HG02870 (cell line): ENCODE data around the gene CFAP299.
A peak's percentile ranks its signal among the peaks of the same experiment; 100 is the strongest.

ENCODE experiments used
- ATAC-seq: cut with Tn5 transposase; IDR thresholded peaks from one replicate; pipeline ENCODE4 v1.9.1; 2021; ENCODE audit warnings: mild to moderate bottlenecking, moderate library complexity; ENCODE audit not compliant: unreplicated experiment

Gene CFAP299

DNA sequence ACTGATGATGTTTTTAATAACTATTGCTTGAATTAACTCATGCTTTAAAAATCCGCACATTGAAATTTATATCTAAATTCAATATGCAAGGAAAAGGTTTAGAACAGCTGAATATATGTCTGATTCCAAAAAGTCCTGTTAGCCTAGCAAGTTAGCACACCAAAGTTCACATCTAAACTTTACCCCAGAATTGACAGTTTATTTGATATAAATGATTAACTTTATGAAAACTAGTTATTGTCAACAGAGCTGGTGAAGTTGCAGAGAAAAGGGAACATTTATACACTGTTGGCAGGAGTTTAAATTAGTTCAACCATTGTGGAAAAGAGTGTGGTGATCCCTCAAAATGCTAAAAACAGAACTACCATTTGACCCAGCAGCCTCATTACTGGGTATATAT, 574.4 kb downstream of the CFAP299 start:
- no peak for ATAC-seq

DNA sequence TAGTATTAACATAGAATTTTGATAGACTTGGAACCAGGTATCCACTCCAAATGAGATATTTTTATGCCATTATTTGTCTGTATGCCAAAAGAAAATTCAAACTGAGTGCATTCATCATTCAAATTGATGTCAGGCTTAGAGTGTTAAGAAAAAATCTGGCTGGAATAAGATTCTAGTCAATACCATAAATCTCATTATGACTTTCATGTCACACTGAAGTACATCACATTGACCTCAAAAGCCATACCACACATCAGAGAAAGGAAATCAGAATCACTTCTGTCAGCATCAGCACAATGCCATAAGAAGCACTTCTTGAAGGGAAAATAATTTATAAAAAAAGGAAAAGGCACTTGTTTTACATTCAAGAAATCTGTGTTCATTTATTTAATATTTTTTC, 575.9 kb downstream of the CFAP299 start:
- ATAC-seq: peak; percentile 72

DNA sequence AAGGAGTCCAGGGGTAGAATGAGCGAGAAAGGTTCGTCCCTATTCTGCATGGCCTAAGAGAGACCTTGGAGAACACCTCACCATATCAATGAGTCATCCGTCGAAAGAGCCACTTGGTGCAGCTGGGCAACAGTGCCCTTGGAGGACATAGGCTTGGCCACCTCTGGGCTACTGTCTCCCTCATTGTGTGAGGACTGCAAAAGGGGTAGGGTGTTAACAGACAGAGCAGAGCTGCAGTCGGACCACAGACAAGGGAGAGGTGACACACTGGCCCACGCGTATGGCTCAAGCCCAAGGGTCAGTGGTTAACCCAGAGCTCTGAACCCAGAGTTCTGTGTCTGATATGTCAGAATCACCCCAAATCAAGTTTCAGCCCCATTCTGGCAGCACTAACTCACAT, 576.8 kb downstream of the CFAP299 start:
- no peak for ATAC-seq

DNA sequence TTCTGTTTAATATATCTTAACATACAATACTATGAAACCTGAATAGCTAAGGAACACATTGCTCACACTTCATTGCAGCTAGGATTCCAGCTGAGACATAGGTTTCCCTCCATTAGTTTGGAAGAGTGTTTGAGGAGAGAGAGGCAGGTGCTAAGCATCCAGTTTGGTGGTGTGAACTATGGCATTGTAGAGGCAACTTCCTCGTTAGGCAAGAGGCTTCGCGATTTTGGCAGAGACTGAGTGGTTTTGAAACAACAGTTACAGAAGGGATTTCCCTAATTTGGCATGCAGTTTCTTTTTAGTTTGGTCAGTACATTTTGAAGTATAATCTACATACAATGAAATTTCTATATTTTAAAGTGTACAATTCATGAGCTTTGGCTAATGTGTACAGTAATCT, 577.9 kb downstream of the CFAP299 start:
- peak; percentile 95 for ATAC-seq

DNA sequence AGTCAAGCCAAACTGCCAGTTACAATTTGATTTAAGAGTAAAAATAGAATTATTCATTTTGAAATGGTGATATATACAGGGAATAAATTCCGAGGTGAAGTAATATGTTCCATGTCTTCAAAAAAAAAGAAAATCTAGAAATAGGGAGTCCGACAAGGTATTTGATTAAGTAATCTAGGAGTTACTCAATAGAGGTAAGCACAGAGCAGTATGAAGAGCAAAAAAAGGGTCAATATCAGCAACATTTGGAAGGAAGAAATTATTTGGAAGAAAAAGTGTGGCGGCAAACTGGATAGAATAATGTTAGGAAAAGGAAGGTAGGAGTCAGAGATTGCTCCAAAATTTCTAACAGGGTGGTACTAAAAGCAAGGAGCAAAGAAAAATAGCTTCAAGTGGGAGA, 581.2 kb downstream of the CFAP299 start:
- ATAC-seq: no peak

DNA sequence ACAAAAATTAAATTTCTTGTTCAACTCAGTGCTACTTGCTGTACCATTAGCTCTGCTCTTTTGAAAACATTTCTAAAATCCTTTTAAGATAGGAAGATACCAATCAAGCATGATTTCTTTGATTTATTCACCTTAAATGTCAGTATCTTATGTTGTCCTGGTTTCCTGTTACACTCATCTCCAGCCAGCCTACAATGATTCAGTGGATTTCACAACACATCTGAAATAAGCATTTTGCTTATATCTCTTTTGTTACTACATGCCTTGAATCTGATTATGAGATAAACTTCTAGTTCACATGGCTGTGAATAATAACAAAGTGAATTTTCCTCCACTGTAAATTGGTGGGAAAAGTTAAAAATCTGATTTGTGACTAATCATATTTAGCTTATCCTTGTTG, 582.5 kb downstream of the CFAP299 start:
- no peak for ATAC-seq

DNA sequence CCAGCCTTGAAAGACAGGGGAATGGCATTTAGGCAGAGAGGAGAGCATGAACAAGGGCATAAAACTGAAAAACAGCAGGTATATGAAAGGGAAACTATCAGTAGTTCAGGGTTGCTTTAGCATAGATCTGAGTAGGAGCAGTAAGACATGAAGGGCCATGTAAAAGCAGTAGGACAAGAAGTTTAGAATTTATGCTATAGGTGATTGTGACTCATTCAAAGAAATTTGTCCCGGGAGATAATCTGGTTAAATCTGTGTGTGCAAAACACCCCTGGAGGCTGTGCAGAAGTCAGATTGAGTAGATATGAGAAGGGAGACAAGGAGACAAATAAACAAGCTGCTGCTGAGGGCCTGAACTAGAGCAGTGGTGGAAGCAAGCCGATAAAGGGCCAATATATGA, 585.9 kb downstream of the CFAP299 start:
- ATAC-seq: no peak

DNA sequence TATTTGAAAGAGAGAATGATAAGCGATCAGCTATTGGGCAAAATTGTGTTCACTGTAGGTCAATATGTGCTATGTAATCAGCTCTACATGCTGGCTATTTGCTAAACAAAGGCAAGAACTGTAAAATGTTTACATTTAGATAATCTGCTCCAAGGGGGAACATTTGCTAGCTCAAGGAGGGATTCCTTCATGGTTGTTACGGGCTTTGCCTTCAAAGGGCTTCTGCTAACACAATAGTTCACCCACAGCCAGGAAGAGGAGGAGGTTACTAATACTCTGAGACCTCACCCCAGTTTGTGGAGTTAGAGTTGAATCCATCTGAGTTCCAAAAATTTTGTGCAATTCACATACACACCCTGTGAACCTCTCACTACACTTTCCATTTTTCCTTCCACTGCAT, 587.4 kb downstream of the CFAP299 start:
- no peak for ATAC-seq

DNA sequence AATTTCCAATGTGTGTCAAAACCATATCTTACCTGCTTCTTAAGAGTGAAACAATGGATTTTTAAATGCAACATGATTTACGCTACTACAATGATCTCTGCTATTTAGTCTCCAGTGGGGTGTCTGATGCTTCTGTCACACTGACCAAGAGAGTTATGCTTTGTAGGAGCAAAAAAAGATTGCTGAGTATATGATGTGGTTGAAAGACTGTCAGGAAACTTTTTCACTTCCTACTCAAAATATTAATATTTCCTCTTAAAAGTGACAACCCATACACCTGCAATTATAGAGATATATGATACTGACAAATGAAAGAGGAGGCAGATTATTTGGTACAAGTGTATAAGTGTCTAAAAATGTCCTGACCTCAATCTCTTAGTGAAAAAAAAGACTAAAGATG, 589.8 kb downstream of the CFAP299 start:
- no peak for ATAC-seq

DNA sequence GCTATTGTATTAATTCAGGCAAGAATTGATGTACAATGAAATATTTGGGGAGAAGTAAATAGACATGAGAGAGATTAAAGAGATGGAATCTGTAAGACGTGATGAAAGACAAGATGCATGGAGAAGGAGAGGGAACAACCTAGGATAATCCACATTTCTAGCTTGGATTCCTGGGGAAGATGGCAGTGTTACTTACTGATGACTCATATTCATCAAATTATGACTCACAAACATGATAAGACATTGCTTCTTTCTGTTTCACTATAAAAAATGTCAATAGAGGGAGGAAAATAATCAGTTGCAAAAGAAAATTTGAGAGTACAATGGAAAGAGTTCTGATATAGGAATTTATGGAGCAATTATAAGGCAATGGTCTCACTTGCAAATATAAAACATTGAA, 590.9 kb downstream of the CFAP299 start:
- peak; percentile 44 for ATAC-seq

DNA sequence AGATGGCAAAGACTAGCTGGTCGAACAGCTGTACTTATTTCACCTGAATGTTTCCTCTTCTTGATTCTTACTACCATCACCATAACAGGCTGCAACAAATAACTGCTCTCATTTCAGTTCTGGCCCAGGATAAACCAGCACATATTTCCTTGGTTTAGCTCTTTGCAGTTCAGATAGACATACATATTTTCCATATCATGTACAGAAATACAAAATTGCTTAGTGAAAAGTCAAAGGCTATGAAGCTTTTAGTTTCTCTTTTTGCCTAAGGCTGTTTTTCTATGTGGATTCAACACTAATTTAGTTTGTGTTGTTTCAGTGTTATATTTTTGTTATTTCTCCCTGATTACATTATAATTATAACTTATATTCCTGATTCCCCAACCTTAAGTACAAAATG, 591.4 kb downstream of the CFAP299 start:
- ATAC-seq: no peak

DNA sequence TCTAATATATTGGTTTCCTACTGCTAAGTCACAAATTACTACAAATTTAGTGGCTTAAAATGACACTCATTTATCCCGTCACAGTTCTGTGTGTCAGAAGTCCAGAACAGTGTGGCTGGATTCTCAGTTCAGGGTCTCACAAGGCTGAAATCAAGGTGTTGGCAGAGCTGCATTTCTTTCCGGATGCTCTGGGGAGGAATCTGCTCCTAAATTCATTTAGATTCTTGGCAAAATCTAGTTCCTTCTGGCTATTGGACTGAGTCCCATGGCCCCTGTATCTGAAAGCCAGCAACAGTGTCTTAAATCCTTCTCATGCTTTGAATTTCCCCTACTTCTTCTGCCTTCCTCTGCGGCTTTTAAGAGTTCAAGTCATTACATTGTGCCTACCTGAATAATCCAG, 591.9 kb downstream of the CFAP299 start:
- no peak for ATAC-seq

DNA sequence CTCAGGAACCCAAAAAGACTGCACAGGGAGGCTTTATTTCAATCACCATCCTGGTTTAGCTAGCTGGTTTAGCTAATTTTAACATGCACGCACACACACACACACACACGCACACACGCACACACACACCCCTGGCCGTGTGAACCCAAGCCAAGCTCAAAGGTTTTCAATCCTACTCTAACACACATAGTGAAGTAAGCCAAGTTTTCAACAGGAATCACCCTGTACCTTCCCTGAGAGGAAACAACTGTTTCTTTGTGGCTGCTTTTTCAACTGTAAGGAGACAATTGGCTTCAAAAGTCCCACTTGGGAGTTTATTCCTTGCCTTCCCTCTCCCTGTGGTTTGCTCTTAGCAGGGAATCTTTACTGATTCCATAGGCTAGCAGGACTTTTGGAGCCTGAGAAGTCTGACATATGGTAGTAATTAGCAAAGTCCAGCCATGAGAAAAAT, 596.1 kb downstream of the CFAP299 start:
- no peak for ATAC-seq

DNA sequence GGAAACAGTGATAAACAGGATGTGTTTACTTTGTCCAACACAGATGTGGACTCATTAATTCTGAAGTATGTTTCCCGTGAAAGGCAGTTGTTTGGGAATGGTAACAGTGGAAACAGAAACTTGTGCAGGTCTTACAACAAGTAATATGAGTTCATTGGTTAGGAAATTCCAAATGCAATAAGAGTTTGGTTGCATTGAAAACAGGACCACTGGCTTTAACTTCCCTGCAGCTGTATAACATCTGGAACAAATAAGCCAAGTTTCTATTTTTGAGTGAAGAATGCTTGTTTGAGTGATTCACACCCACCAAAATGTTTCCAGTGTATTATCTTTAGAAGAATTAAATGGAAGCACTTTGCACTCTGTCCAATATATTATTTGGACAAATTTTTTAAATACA, 612.6 kb downstream of the CFAP299 start:
- no peak for ATAC-seq

DNA sequence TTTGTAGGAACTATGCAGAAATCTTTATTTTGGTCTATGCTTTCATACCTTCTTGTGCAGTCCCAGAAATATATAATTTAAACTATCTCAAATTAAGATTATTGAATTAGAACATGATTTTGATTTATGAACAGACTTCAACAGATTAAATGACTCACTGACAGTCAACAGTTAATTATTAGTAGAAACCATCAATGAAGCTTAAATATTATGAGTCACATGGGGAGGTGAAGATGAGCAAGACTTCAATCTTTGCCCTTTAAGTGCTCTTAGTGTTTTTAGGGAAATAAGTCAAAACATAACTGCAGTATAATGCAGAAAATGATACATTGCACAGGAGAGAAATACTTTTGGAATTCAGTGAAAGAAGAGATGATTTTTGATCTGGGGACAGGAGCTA, 613.5 kb downstream of the CFAP299 start:
- no peak for ATAC-seq

DNA sequence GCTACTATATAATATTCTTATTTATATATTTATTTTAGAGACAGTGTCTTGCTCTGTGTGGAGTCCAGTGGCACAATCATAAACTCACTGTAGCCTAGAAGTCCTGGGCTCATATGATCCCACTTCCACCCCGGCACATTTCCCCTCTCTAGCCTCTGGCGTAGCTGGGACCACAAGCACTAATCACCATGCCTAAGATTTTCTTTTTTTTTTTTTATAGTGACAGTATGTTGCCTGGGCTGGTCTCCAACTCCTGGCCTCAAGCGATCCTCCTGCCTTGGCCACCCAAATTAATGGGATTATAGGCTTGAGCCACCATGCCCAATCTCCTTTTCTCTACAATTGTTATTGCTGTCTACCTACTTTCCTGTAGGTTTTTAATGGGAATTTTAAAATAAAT, 620.9 kb downstream of the CFAP299 start:
- ATAC-seq: no peak

DNA sequence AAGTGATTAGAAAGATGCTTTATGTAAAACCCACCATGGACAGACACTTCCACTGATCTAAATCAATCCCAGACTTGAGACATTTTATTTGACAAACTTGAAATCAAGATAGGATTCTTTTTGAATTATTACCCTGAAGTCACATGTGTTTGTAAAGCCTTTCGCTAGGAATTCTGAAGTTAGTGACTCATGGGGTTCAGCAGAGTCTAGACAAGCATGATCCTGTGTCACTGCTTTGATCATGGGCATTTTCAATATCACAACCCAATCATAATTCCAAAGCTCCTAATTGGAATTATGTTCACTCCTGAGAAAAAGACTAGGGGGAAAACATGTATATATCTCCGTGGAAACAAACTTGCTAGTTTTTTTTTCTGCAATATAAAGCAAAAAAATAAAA, 627.5 kb downstream of the CFAP299 start:
- no peak for ATAC-seq

DNA sequence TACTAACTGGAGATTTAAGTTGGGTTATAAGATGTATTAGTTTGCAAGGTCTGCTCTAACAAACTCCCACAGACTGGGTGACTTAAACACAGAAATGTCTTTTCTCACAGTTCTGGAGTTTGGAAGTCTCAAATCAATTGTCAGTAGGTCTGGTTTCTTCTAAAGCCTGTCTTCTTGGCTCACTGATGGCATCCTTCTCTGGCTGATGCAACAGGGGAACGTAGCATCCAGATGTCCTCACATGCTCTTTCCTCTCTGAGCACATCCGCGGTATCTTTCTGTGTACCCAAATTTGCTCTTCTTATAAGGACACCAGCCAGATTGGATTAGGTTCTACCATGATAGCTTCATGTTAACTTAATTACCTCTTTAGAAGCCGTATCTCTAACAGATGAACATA, 631.8 kb downstream of the CFAP299 start:
- ATAC-seq: no peak

DNA sequence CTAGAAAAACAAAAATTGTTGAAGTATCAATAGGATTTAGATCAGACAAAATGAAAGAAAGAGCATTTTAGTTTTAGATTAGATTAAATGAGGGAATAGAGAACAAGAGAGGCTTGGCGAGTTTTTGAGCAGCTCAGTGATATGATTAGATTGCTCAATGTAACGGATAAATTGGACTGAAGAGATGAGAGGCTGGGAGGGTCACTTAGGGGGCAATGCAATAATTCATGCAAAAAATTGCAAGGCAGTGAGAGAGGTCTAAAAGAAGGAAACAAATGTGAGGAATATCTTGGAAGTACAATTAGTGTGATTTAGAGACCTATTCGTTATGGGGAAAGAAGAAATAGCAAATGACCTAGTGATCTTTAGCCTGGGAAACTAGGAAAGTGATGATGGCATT, 644.7 kb downstream of the CFAP299 start:
- ATAC-seq: no peak

DNA sequence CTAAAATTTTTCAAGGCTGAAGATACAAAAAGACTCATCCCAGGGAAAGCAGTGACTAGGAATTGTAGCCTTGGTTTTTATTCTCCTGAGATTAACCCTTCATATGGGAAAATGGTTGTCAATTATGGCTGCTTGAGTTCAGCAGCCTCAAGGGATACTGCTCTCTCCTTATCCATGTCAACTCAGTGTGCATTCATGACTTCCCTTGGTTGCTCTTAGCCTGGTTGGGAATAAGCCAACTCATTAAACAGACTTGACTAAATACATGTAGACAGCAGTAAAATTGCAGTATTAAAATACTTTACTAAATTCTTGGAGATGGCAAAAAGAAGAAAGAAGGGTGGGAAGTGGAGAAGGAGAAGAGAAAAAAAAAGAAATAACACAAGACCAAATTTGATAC, 650.5 kb downstream of the CFAP299 start:
- no peak for ATAC-seq

DNA sequence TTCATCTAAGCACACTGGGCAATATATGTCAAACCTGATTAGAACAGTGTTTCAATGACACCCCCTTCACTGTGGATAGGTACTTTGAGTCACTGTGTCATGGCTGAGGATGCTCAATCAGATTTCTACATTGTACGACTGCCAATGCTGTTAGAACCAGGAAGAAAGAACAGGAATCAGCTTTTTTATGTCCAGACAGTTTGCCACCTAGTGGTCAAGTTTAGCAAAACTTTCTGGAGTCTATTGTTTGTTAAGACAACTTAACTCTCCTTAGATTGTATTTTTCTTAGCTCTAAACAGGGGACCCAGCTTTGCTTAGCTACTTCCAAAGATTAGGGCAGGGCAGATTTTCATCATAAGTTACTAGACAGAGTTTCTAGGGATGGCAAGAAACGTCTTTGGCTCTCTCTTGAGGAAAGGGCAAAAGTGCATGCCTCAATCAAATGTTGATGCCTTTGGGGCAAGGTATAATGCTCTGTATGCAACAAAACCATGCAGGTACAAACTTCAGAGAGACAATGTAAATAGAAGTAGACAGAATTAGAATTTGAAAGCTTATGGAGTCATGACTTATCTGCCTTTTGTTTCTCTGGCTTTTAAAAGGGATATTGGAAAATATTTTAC, 654.5 kb downstream of the CFAP299 start:
- peak; percentile 87 for ATAC-seq

DNA sequence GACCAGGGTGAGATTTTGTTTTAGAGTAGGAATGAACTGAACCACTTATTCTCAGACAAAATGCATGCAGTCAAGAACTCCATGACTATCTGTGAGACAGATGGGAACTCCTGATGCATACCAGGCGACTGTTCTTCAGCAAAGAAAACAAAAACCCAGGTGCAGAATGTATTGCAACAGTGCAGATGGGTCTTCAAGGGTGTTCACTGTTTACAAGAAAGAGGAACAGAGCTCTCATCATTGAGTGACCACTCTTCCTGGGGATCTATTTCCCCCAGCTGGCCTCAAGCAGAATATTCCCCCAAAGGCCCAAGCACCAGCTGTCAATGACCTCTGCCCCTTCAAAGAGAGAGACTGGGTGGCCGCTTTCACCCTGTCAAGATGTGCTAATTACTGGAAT, 655.3 kb downstream of the CFAP299 start:
- no peak for ATAC-seq

DNA sequence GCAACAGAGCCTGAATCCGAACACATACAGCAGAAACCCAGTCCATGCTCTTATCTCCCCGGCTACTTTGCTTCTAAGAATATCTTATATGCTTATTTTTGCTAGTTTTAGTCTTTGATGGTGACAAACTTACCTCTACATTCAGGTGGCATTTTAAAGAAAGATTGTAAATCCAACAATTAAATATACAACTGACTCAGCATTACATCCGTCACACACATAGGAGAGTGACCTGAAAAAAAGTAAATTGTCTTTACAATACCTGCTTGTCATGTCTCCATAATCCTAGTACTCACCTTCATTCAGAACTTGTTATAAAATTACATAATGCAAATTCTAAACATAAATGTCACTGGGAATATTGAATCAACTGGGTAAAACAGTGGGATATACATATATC, 664.4 kb downstream of the CFAP299 start:
- no peak for ATAC-seq
